MM.1S (cell line): Measurements from ENCODE around the gene SLC26A5.

ENCODE experiments used
- DNase-seq: peaks from one replicate; pipeline ENCODE4 v3.0.0-alpha.2; 2015
- H2AFZ ChIP-seq: fragments of 300-600 bp; sonication (generic); 2 replicates; pipeline ENCODE4 v1.6.0; 2016; ENCODE audit warnings: antibody characterized with exemption, low read length
- H3F3A ChIP-seq: fragments of 300-600 bp; sonication (generic); 2 replicates; pipeline ENCODE4 v1.6.1; 2016; ENCODE audit warnings: mild to moderate bottlenecking, antibody characterized with exemption, low read length, moderate library complexity, mixed read lengths; ENCODE audit not compliant: insufficient read depth
- H3K27ac ChIP-seq: fragments of 300-600 bp; sonication (generic); 2 replicates; pipeline ENCODE4 v1.5.1; 2016; ENCODE audit warnings: mild to moderate bottlenecking, low read length
- H3K27me3 ChIP-seq: fragments of 300-600 bp; sonication (generic); replicated peaks from 2 replicates; pipeline ENCODE4 v1.6.0; 2016; ENCODE audit warnings: low read length; ENCODE audit not compliant: insufficient read depth
- H3K36me3 ChIP-seq: fragments of 300-600 bp; sonication (generic); replicated peaks from 2 replicates; pipeline ENCODE4 v1.6.1; 2016; ENCODE audit warnings: mild to moderate bottlenecking, low read length, mixed read lengths; ENCODE audit not compliant: insufficient read depth
- H3K4me1 ChIP-seq: fragments of 300-600 bp; sonication (generic); 2 replicates; pipeline ENCODE4 v1.6.1; 2016; ENCODE audit warnings: low read length, mixed read lengths
- H3K4me2 ChIP-seq: fragments of 300-600 bp; sonication (generic); 2 replicates; pipeline ENCODE4 v1.6.0; 2016; ENCODE audit warnings: low read depth, low read length
- H3K4me3 ChIP-seq: fragments of 300-600 bp; sonication (generic); 2 replicates; pipeline ENCODE4 v1.5.1; 2016; ENCODE audit warnings: low read length, mixed read lengths
- H3K79me2 ChIP-seq: fragments of 300-600 bp; sonication (generic); 2 replicates; pipeline ENCODE4 v1.6.1; 2016; ENCODE audit warnings: mixed run types, low read length, mixed read lengths
- H3K9ac ChIP-seq: fragments of 300-600 bp; sonication (generic); 2 replicates; pipeline ENCODE4 v1.6.1; 2016; ENCODE audit warnings: low read length, mixed read lengths
- H3K9me2 ChIP-seq: fragments of 300-600 bp; sonication (generic); replicated peaks from 2 replicates; pipeline ENCODE4 v1.6.1; 2016; ENCODE audit warnings: mild to moderate bottlenecking, low read length, mixed read lengths; ENCODE audit not compliant: insufficient read depth
- H3K9me3 ChIP-seq: fragments of 300-600 bp; sonication (generic); replicated peaks from 2 replicates; pipeline ENCODE4 v1.6.1; 2016; ENCODE audit warnings: mild to moderate bottlenecking, low read length, mixed read lengths; ENCODE audit not compliant: insufficient read depth
- H4K20me1 ChIP-seq: fragments of 300-600 bp; sonication (generic); 2 replicates; pipeline ENCODE4 v1.6.1; 2016; ENCODE audit warnings: mild to moderate bottlenecking, low read length, moderate library complexity, mixed read lengths; ENCODE audit not compliant: insufficient read depth
- EZH2 ChIP-seq: fragments of 300-600 bp; sonication (generic); optimal IDR thresholded peaks from 2 replicates; pipeline ENCODE3; 2017; ENCODE audit warnings: low read depth, mild to moderate bottlenecking, antibody characterized with exemption, low read length, mixed read lengths
- EZH2phosphoT487 ChIP-seq: fragments of 300-600 bp; sonication (generic); IDR thresholded peaks from 2 replicates; pipeline ENCODE4 v1.6.1; 2018; ENCODE audit warnings: antibody characterized with exemption, low read length
- TF ChIP-seq, protein P1 (sequence below): fragments of 300-600 bp; sonication (generic); IDR thresholded peaks from 2 replicates; pipeline ENCODE4 v1.5.1; 2016; ENCODE audit warnings: antibody characterized with exemption, low read length, mixed read lengths

The SLC26A5 gene

DNA sequence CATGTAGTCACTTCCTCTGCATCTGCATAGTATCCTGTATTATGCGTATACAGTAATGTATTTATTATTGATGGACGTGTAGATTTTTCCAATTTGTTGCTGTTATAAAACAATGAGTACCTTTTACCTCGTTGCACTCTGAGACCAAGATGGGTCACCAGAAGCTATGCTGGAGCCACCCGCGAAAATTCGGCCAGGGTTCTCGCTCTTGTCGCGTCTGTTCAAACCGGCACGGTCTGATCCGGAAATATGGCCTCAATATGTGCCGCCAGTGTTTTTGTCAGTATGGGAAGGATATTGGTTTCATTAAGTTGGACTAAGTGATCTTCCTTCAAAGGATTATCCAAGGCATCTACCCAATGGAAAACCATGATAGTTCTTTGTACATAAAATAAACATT lies 97.6 kb downstream of the SLC26A5 start:
- Histone ChIP-seq H3K4me1 (peaks cover 23% of the 10 kb centered on the region), H3K9me2 (no peaks in the 10 kb centered on the region), H3K4me2 (peak overlapping the region; percentile 92), H2AFZ (no peak overlapping the region), H3K27ac (no peak overlapping the region), H3K36me3 (0 out of 2 replicates have a peak, but pooled peaks cover 7% of the 10 kb centered on the region), H3F3A (peaks cover 35% of the 10 kb centered on the region), H4K20me1 (peaks cover 23% of the 10 kb centered on the region), H3K27me3 (no peaks in the 10 kb centered on the region), H3K9me3 (no peaks in the 10 kb centered on the region), H3K4me3 (peak overlapping the region; percentile 96), H3K9ac (peak overlapping the region; percentile 95; the same call in 1 of the 2 replicates), H3K79me2 (peaks cover 82% of the 10 kb centered on the region)
- TF ChIP-seq, protein P1, sequence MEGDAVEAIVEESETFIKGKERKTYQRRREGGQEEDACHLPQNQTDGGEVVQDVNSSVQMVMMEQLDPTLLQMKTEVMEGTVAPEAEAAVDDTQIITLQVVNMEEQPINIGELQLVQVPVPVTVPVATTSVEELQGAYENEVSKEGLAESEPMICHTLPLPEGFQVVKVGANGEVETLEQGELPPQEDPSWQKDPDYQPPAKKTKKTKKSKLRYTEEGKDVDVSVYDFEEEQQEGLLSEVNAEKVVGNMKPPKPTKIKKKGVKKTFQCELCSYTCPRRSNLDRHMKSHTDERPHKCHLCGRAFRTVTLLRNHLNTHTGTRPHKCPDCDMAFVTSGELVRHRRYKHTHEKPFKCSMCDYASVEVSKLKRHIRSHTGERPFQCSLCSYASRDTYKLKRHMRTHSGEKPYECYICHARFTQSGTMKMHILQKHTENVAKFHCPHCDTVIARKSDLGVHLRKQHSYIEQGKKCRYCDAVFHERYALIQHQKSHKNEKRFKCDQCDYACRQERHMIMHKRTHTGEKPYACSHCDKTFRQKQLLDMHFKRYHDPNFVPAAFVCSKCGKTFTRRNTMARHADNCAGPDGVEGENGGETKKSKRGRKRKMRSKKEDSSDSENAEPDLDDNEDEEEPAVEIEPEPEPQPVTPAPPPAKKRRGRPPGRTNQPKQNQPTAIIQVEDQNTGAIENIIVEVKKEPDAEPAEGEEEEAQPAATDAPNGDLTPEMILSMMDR: no peak
- no peak for TF ChIP-seq EZH2phosphoT487
- no peak for TF ChIP-seq EZH2
- no peak for DNase-seq

DNA sequence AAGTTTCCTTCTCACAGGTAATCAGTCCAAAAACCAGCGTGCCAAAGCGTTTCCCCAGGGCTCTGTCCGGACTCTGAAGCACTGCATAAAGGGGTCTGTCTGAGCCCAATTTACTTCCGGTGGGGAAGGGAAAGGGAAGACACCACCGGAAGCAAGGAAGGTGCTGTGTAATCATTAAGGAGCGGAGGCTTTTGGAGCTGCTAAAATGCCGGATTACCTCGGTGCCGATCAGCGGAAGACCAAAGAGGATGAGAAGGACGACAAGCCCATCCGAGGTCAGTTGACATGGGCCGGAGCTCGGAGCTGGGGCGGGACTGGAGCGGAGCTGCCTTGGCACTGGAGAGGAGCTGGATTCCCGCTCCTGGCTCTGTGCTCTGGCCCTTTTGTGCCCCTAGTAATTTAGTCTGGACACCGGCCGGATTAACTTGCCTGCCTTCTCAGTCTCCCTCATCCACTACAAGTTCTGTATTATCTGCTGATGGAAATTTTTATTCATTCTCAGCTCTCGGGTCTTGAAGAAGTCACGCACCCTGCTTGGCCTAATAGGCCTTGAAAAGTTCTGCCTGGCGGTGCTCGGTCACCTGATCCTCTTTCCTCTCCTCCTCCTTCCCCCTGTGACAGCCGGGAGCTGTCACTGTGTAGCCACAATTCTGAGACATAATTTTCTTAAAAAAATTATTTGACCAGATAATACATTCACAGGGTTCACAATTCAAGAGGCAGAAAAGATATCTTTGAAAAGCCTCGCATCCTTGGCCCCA lies 98.3 kb downstream of the SLC26A5 start, which contains the start of gene PSMC2:
Gene PSMC2 (plus strand): TSS at position 137 of the 761 bp plus-strand sequence. CDS start 69 bp downstream, at position 206.
- Histone ChIP-seq H3K4me1 (peaks cover 27% of the 10 kb centered on the region), H3K4me3 (peak within 1 kb of the TSS; percentile 96), H3K9ac (peak within 1 kb of the TSS; percentile 95), H3K4me2 (peak within 1 kb of the TSS; percentile 92), H2AFZ (peak within 1 kb of the TSS; percentile 91), H4K20me1 (peaks cover 23% of the 10 kb centered on the region), H3F3A (peaks cover 35% of the 10 kb centered on the region), H3K9me2 (no peaks in the 10 kb centered on the region), H3K27ac (peak within 1 kb of the TSS; percentile 86), H3K27me3 (no peaks in the 10 kb centered on the region), H3K9me3 (no peaks in the 10 kb centered on the region), H3K79me2 (peaks cover 82% of the 10 kb centered on the region), H3K36me3 (0 out of 2 replicates have a peak, but pooled peaks cover 3% of the 10 kb centered on the region)
- DNase-seq: peak; percentile 89
- TF ChIP-seq, protein P1: no peak
- TF ChIP-seq EZH2: no peak
- no peak for TF ChIP-seq EZH2phosphoT487

DNA sequence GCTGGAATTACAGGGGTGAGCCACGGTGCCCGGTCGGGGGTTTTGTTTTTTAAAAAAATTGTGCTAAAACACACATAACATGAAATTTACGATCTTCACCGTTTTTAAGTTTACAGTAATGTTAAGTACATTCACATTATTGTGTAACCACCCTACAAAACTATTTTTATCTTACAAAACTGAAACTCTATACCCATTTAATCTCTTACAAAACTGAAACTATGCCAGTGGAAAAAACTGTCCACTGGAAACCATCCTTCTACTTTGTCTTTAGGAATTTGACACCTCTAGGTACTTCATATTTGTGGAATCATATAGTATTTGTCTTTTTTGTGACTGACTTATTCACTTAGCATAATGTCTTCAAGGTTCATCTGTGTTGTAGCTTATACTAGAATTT lies 99.6 kb downstream of the SLC26A5 start:
- H3K79me2 ChIP-seq: peaks cover 80% of the 10 kb centered on the region
- peak; percentile 41 for DNase-seq
- peaks cover 27% of the 10 kb centered on the region for H3K4me1 ChIP-seq
- TF ChIP-seq, protein P1: no peak
- TF ChIP-seq EZH2 (no peak), EZH2phosphoT487 (no peak)
- H3K9me2 ChIP-seq: no peaks in the 10 kb centered on the region
- H3K4me3 ChIP-seq: no peak overlapping the region
- H3F3A ChIP-seq: peaks cover 35% of the 10 kb centered on the region
- H2AFZ ChIP-seq: 0 out of 2 replicates have a peak overlapping the region, but pooled peaks have one; percentile 91
- no peaks in the 10 kb centered on the region for H3K27me3 ChIP-seq
- peak overlapping the region; percentile 92; the same call in 1 of the 2 replicates for H3K4me2 ChIP-seq
- H3K27ac ChIP-seq: no peak overlapping the region
- peaks cover 18% of the 10 kb centered on the region for H4K20me1 ChIP-seq
- no peak overlapping the region for H3K9ac ChIP-seq
- H3K36me3 ChIP-seq: no peaks in the 10 kb centered on the region; the same call in 1 of the 2 replicates
- H3K9me3 ChIP-seq: no peaks in the 10 kb centered on the region
